ENCODE data around the gene ZNF407. TPM values are rescaled to one million over a fixed set of nuclear protein-coding genes. Genes with fewer than 3 reads are reported as not detected.

Gene ZNF407
- total and polyA plus RNA-seq, 11 donors: 3.8 to 14.7 (median 11.5) TPM

GRCh38 chr18:74724186-74724585, 126.5 kb downstream of the ZNF407 start:
- Histone ChIP-seq H3K27me3 (no peaks in the 10 kb centered on the region), H3K4me3 (no peak overlapping the region), H3K27ac (no peak overlapping the region), H3K4me1 (peaks cover 0 to 14% (median 0%) of the 10 kb centered on the region in 12 donors), H3K36me3 (no peaks in the 10 kb centered on the region), H3K9me3 (peaks cover 0 to 8% (median 0%) of the 10 kb centered on the region in 12 donors)
- intact Hi-C loops (cut with DNase I): loop anchor here in 1 of 10 donors (5.0 kb wide), 1 partner anchor 52 kb away; no protein-coding TSS in a partner anchor
- TF ChIP-seq CTCF (IDR thresholded peaks at IDR 0.05) (no peak), POLR2A (IDR thresholded peaks at IDR 0.05) (no peak)
- WGBS, 4 donors: 91 to 94% (median 93%) methylated on average over 1 of the region's 1 CpG
- no peak for ATAC-seq
- no peak for DNase-seq

GRCh38 chr18:74725690-74726089, 128.0 kb downstream of the ZNF407 start:
- Histone ChIP-seq H3K36me3 (no peaks in the 10 kb centered on the region), H3K4me1 (peaks cover 0 to 14% (median 0%) of the 10 kb centered on the region in 12 donors), H3K4me3 (no peak overlapping the region), H3K27me3 (no peaks in the 10 kb centered on the region), H3K27ac (no peak overlapping the region), H3K9me3 (no peaks in the 10 kb centered on the region)
- intact Hi-C loops (cut with DNase I): no loop called here
- no peak for DNase-seq
- ATAC-seq: no peak
- WGBS, 4 donors: 92 to 99% (median 94%) methylated on average over 3 of the region's 3 CpGs
- no peak for TF ChIP-seq POLR2A (IDR thresholded peaks at IDR 0.05)
- TF ChIP-seq CTCF (IDR thresholded peaks at IDR 0.05): no peak

GRCh38 chr18:74728586-74728985, 130.9 kb downstream of the ZNF407 start:
- H3K4me3 ChIP-seq: no peak overlapping the region
- no peak overlapping the region for H3K27ac ChIP-seq
- no peaks in the 10 kb centered on the region for H3K27me3 ChIP-seq
- TF ChIP-seq CTCF (IDR thresholded peaks at IDR 0.05): no peak
- no peak for TF ChIP-seq POLR2A (IDR thresholded peaks at IDR 0.05)
- intact Hi-C loops (cut with DNase I): no loop called here
- no peaks in the 10 kb centered on the region for H3K36me3 ChIP-seq
- 91 to 97% (median 95%) methylated on average over 5 of the region's 5 CpGs for WGBS, 4 donors
- no peak for ATAC-seq
- no peaks in the 10 kb centered on the region for H3K9me3 ChIP-seq
- H3K4me1 ChIP-seq: no peaks in the 10 kb centered on the region
- no peak for DNase-seq

GRCh38 chr18:74731097-74731496, 133.4 kb downstream of the ZNF407 start:
- no peak for ATAC-seq
- no peak for DNase-seq
- TF ChIP-seq POLR2A (IDR thresholded peaks at IDR 0.05) (no peak), CTCF (IDR thresholded peaks at IDR 0.05) (no peak)
- H3K4me1 ChIP-seq: no peaks in the 10 kb centered on the region
- no peak overlapping the region for H3K27ac ChIP-seq
- no peaks in the 10 kb centered on the region for H3K27me3 ChIP-seq
- WGBS, 4 donors: 94 to 98% (median 96%) methylated on average over 5 of the region's 5 CpGs
- H3K36me3 ChIP-seq: no peaks in the 10 kb centered on the region
- no peaks in the 10 kb centered on the region for H3K9me3 ChIP-seq
- no peak overlapping the region for H3K4me3 ChIP-seq
- intact Hi-C loops (cut with DNase I): no loop called here

Data from heart left ventricle (tissue), 16 donors.